A549 (cell line): ENCODE data around the gene PSD2.

Source experiments
- EP300 ChIP-seq, 2 experiments: fragments of >200 bp; sonication (Bioruptor Twin); formaldehyde crosslinking; IDR thresholded peaks; 2 replicates in 1 of 2; 3 replicates in 1 of 2; pipeline ENCODE4 v1.6.1; 2016 to 2017
- HOXB5 ChIP-seq: fragments of 250-450 bp; sonication (Bioruptor Pico); IDR thresholded peaks from 2 replicates; pipeline ENCODE4 v1.5.0; 2020; ENCODE audit warnings: mild to moderate bottlenecking, moderate library complexity
- MYC ChIP-seq: IDR thresholded peaks from 2 replicates; pipeline ENCODE4 v1.6.1; 2012; ENCODE audit warnings: mild to moderate bottlenecking, inconsistent platforms, low read length, improper control_type of control experiment, borderline replicate concordance
- PHF8 ChIP-seq: fragments of 200-600 bp; sonication (generic); IDR thresholded peaks from 2 replicates; pipeline ENCODE4 v1.6.1; 2016; ENCODE audit warnings: low read depth, mild to moderate bottlenecking, antibody characterized with exemption, moderate library complexity, borderline replicate concordance
- POLR2A ChIP-seq: IDR thresholded peaks from 2 replicates; pipeline ENCODE4 v1.6.1; 2012; ENCODE audit warnings: mild to moderate bottlenecking, low read length
- TF ChIP-seq, protein P1 (sequence below): fragments of 450-650 bp; IDR thresholded peaks from 2 replicates; pipeline ENCODE4 v1.6.1; 2014; ENCODE audit warnings: antibody characterized with exemption
- TF ChIP-seq, protein P2 (sequence below): fragments of 200-600 bp; sonication (generic); IDR thresholded peaks from 2 replicates; pipeline ENCODE4 v1.6.1; 2016; ENCODE audit warnings: antibody characterized with exemption, mild to moderate bottlenecking, moderate library complexity

DNA sequence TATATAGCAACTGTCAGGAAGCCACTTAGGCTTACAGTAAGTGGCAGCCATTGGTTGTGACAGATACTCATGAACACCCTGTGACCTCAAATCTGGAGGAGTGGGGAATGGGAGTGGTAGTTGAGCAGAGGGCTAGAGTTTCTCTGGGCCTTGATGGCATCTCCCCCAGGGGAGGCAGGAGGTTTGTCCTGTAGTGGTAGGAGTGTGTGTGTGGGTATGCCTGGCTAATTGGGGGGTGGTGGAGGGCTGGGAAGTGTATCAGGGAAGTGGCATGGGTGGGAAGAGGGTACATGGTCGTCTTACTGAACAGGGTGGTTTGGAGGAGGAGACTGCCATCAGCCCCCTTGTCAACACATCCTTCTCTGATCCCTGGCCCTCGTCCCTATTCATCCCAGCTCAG is 71.5 kb downstream of the PSD2 start:
- no peak for TF ChIP-seq MYC
- no peak for TF ChIP-seq HOXB5 (CRISPR knock-in tag)
- no peak for TF ChIP-seq PHF8
- TF ChIP-seq, protein P1, sequence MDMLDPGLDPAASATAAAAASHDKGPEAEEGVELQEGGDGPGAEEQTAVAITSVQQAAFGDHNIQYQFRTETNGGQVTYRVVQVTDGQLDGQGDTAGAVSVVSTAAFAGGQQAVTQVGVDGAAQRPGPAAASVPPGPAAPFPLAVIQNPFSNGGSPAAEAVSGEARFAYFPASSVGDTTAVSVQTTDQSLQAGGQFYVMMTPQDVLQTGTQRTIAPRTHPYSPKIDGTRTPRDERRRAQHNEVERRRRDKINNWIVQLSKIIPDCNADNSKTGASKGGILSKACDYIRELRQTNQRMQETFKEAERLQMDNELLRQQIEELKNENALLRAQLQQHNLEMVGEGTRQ, result no peak
- TF ChIP-seq, protein P2, sequence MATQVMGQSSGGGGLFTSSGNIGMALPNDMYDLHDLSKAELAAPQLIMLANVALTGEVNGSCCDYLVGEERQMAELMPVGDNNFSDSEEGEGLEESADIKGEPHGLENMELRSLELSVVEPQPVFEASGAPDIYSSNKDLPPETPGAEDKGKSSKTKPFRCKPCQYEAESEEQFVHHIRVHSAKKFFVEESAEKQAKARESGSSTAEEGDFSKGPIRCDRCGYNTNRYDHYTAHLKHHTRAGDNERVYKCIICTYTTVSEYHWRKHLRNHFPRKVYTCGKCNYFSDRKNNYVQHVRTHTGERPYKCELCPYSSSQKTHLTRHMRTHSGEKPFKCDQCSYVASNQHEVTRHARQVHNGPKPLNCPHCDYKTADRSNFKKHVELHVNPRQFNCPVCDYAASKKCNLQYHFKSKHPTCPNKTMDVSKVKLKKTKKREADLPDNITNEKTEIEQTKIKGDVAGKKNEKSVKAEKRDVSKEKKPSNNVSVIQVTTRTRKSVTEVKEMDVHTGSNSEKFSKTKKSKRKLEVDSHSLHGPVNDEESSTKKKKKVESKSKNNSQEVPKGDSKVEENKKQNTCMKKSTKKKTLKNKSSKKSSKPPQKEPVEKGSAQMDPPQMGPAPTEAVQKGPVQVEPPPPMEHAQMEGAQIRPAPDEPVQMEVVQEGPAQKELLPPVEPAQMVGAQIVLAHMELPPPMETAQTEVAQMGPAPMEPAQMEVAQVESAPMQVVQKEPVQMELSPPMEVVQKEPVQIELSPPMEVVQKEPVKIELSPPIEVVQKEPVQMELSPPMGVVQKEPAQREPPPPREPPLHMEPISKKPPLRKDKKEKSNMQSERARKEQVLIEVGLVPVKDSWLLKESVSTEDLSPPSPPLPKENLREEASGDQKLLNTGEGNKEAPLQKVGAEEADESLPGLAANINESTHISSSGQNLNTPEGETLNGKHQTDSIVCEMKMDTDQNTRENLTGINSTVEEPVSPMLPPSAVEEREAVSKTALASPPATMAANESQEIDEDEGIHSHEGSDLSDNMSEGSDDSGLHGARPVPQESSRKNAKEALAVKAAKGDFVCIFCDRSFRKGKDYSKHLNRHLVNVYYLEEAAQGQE, result no peak
- no peak for TF ChIP-seq POLR2A
- TF ChIP-seq EP300 (IDR thresholded peaks at IDR 0.05), result no peak
